IMR-90 (cell line): ENCODE results near the gene OR51G1. TPM values are rescaled to one million over a fixed set of nuclear protein-coding genes. Genes with fewer than 3 reads are reported as not detected.

ENCODE experiments used
- ATAC-seq: fragments of 200-7000 bp; cut with Tn5 transposase; 2 replicates; pipeline ENCODE4 v1.9.1; 2020; ENCODE audit warnings: low read depth, mild to moderate bottlenecking, moderate library complexity
- BruUV-seq: library from RNA; stranded (reverse); fragments of 400-500 nt; replicated peaks from 2 replicates; lab custom pipeline; 2021; lab: Mats Ljungman, UMichigan
- CTCF ChIA-PET: fragments of 300-600 bp; formaldehyde crosslinking; extraction: SDS; loops from one replicate; lab custom pipeline; 2021; ENCODE audit warnings: antibody characterized with exemption; lab: Yijun Ruan, JAX
- POLR2A ChIA-PET: fragments of 300-600 bp; sonication (Branson Sonifier 250); formaldehyde crosslinking; loops from one replicate; lab custom pipeline; 2022; ENCODE audit warnings: antibody characterized with exemption; ENCODE audit not compliant: unreplicated experiment; lab: Charles Lee
- DNase-seq: peaks from one replicate; pipeline ENCODE4 v3.0.0; 2013
- H2AFZ ChIP-seq: replicated peaks from 2 replicates; pipeline ENCODE3; 2013; ENCODE audit warnings: low read length, mild to moderate bottlenecking; ENCODE audit not compliant: poor library complexity
- H2AK5ac ChIP-seq: 2 replicates; pipeline ENCODE4 v1.6.1; 2013; ENCODE audit warnings: low read depth, low read length, inconsistent platforms
- H2AK9ac ChIP-seq: replicated peaks from 2 replicates; pipeline ENCODE3; 2013; ENCODE audit warnings: mild to moderate bottlenecking, low read depth, low read length, moderate library complexity; ENCODE audit not compliant: poor library complexity
- H2BK120ac ChIP-seq: 2 replicates; pipeline ENCODE4 v1.6.1; 2013; ENCODE audit warnings: low read depth, low read length, inconsistent platforms
- H2BK15ac ChIP-seq: 3 replicates; pipeline ENCODE4 v1.6.1; 2013; ENCODE audit warnings: low read depth, low read length, inconsistent platforms
- H2BK20ac ChIP-seq: 2 replicates; pipeline ENCODE4 v1.6.1; 2013; ENCODE audit warnings: low read depth, mild to moderate bottlenecking, inconsistent platforms, low read length, moderate library complexity
- H2BK5ac ChIP-seq: 2 replicates; pipeline ENCODE4 v1.6.1; 2013; ENCODE audit warnings: mild to moderate bottlenecking, low read depth, low read length, inconsistent platforms; ENCODE audit not compliant: poor library complexity, severe bottlenecking
- H3K14ac ChIP-seq: replicated peaks from 2 replicates; pipeline ENCODE4 v1.6.1; 2013; ENCODE audit warnings: low read depth, low read length, inconsistent platforms
- H3K18ac ChIP-seq: 2 replicates; pipeline ENCODE4 v1.6.1; 2013; ENCODE audit warnings: low read depth, low read length, control low read depth
- H3K23ac ChIP-seq: 2 replicates; pipeline ENCODE4 v1.6.1; 2013; ENCODE audit warnings: low read depth, low read length, inconsistent platforms
- H3K27ac ChIP-seq: 2 replicates; pipeline ENCODE4 v1.5.1; 2013; ENCODE audit warnings: mild to moderate bottlenecking, control low read depth, low read length; ENCODE audit not compliant: insufficient read depth
- H3K27me3 ChIP-seq: 2 replicates; pipeline ENCODE4 v1.6.1; 2013; ENCODE audit warnings: low read length; ENCODE audit not compliant: control insufficient read depth, insufficient read depth
- H3K36me3 ChIP-seq: 2 replicates; pipeline ENCODE4 v1.6.1; 2013; ENCODE audit warnings: low read length, mixed read lengths; ENCODE audit not compliant: control insufficient read depth, insufficient read depth
- H3K4ac ChIP-seq: 2 replicates; pipeline ENCODE4 v1.6.1; 2013; ENCODE audit warnings: low read depth, low read length, inconsistent platforms
- H3K4me1 ChIP-seq: 2 replicates; pipeline ENCODE4 v1.6.1; 2013; ENCODE audit warnings: low read length, mixed read lengths; ENCODE audit not compliant: control insufficient read depth, insufficient read depth
- H3K4me2 ChIP-seq: 2 replicates; pipeline ENCODE4 v1.6.1; 2013; ENCODE audit warnings: low read depth, mild to moderate bottlenecking, control low read depth, low read length, moderate library complexity
- H3K4me3 ChIP-seq: 2 replicates; pipeline ENCODE4 v1.5.1; 2013; ENCODE audit warnings: low read depth, mild to moderate bottlenecking, control low read depth, low read length, moderate library complexity; ENCODE audit not compliant: insufficient read depth
- H3K56ac ChIP-seq: 2 replicates; pipeline ENCODE4 v1.6.1; 2013; ENCODE audit warnings: low read length, inconsistent platforms; ENCODE audit not compliant: insufficient read depth; ENCODE audit errors: extremely low read depth
- H3K79me1 ChIP-seq, 2 experiments: 2 replicates each; pipeline ENCODE4 v1.6.1; 2013; ENCODE audit warnings: low read length in 2 of 2, inconsistent platforms in 1 of 2, low read depth in 1 of 2
- H3K9ac ChIP-seq: 2 replicates; pipeline ENCODE4 v1.6.1; 2013; ENCODE audit warnings: low read depth, low read length, control low read depth
- H3K9me1 ChIP-seq: 2 replicates; pipeline ENCODE4 v1.6.1; 2013; ENCODE audit warnings: low read length, inconsistent platforms; ENCODE audit not compliant: insufficient read depth
- H3K9me3 ChIP-seq: 2 replicates; pipeline ENCODE4 v1.6.1; 2013; ENCODE audit warnings: low read length; ENCODE audit not compliant: control insufficient read depth, insufficient read depth
- H4K20me1 ChIP-seq: 2 replicates; pipeline ENCODE4 v1.6.1; 2013; ENCODE audit warnings: low read length, inconsistent platforms; ENCODE audit not compliant: insufficient read depth
- H4K5ac ChIP-seq: 2 replicates; pipeline ENCODE4 v1.6.1; 2013; ENCODE audit warnings: mild to moderate bottlenecking, low read depth, low read length, control low read depth
- H4K8ac ChIP-seq, 2 experiments: 2 replicates each; pipeline ENCODE4 v1.6.1; 2013; ENCODE audit warnings: low read depth in 2 of 2, low read length in 2 of 2, control low read depth in 1 of 2, inconsistent platforms in 1 of 2
- H4K91ac ChIP-seq: 2 replicates; pipeline ENCODE4 v1.6.1; 2013; ENCODE audit warnings: low read depth, low read length, inconsistent platforms; ENCODE audit not compliant: insufficient read depth
- CEBPB ChIP-seq: IDR thresholded peaks from 2 replicates; pipeline ENCODE4 v1.6.1; 2012; ENCODE audit warnings: low read depth, low read length, improper control_type of control experiment
- CHD1 ChIP-seq: IDR thresholded peaks from 2 replicates; pipeline ENCODE4 v1.6.1; 2012; ENCODE audit warnings: low read depth, low read length, improper control_type of control experiment
- ELK1 ChIP-seq: fragments of 150-350 bp; IDR thresholded peaks from 2 replicates; pipeline ENCODE4 v1.6.1; 2016; ENCODE audit warnings: low read depth, mild to moderate bottlenecking, low read length, moderate library complexity, borderline replicate concordance
- MAFK ChIP-seq: IDR thresholded peaks from 2 replicates; pipeline ENCODE4 v1.6.1; 2012; ENCODE audit warnings: low read depth, low read length, improper control_type of control experiment
- MAZ ChIP-seq: IDR thresholded peaks from 2 replicates; pipeline ENCODE4 v1.6.1; 2012; ENCODE audit warnings: low read depth, mild to moderate bottlenecking, low read length, improper control_type of control experiment, moderate library complexity, borderline replicate concordance
- MXI1 ChIP-seq: IDR thresholded peaks from 2 replicates; pipeline ENCODE4 v1.6.1; 2012; ENCODE audit warnings: low read depth, mild to moderate bottlenecking, low read length, moderate library complexity, borderline replicate concordance
- NFE2L2 ChIP-seq: fragments of 150-350 bp; IDR thresholded peaks from 2 replicates; pipeline ENCODE4 v1.6.1; 2016; ENCODE audit warnings: low read depth, mild to moderate bottlenecking, low read length
- RCOR1 ChIP-seq: IDR thresholded peaks from 2 replicates; pipeline ENCODE4 v1.6.1; 2012; ENCODE audit warnings: mild to moderate bottlenecking, low read length, improper control_type of control experiment; ENCODE audit not compliant: insufficient replicate concordance
- RFX5 ChIP-seq: IDR thresholded peaks from 2 replicates; pipeline ENCODE4 v1.8.0; 2012; ENCODE audit warnings: low read depth, mild to moderate bottlenecking, low read length, moderate library complexity
- SMC3 ChIP-seq: fragments of 150-350 bp; IDR thresholded peaks from 2 replicates; pipeline ENCODE4 v1.6.1; 2016; ENCODE audit warnings: low read depth, mild to moderate bottlenecking, antibody characterized with exemption, low read length, moderate library complexity
- WGBS, 2 experiments: methylation state at CpG; one replicate each; pipeline versions ENCODE4 v1.1.5 to v1.1.7; 2013; ENCODE audit warnings: missing lambda C conversion rate in 2 of 2; ENCODE audit not compliant: insufficient read length in 1 of 2; ENCODE audit errors: extremely low coverage in 2 of 2; 5-methylcytosine and 5-hydroxymethylcytosine counted together
- dilution Hi-C: fragments of 300-500 bp; cut with HindIII; formaldehyde crosslinking; loops from one replicate; pipeline ENCODE4 v1.14.3; 2018; ENCODE audit warnings: low sequenced_read_pairs; ENCODE audit not compliant: unreplicated experiment
- in situ Hi-C: fragments of 300-500 bp; cut with MboI; formaldehyde crosslinking; loops from 3 replicates; pipeline ENCODE4 v1.14.3; 2019; ENCODE audit warnings: low sequenced_read_pairs, inconsistent platforms, mixed read lengths
- intact Hi-C: fragments of 100-400 bp; cut with micrococcal nuclease; formaldehyde crosslinking; loops from 2 replicates; pipeline ENCODE4 v1.10.0; 2022
- polyA plus RNA-seq, 3 experiments: library from polyadenylated mRNA; depleted of rRNA; stranded (reverse); fragments of >200 nt; gene quantifications; 2 replicates each; pipeline ENCODE4 v1.2.3, GENCODE V29; 2012; ENCODE audit warnings: low replicate concordance in 1 of 3
- total RNA-seq: library from RNA; depleted of rRNA; stranded (reverse); fragments of >200 nt; gene quantifications from 2 replicates; pipeline ENCODE4 v1.2.3, GENCODE V29; 2012
- TF ChIP-seq, protein P1 (sequence below): fragments of 150-350 bp; IDR thresholded peaks from 2 replicates; pipeline ENCODE4 v1.6.1; 2017; ENCODE audit warnings: mild to moderate bottlenecking, antibody characterized with exemption, low read length, low read depth
- TF ChIP-seq, protein P2 (sequence below): conservative IDR thresholded peaks from 2 replicates; pipeline ENCODE4 v1.5.1; 2012; ENCODE audit warnings: mild to moderate bottlenecking, low read depth, low read length, improper control_type of control experiment

Gene OR51G1
- total and polyA plus RNA-seq, 2 of the 4 experiments (the other 2 are of a cell fraction) = not detected

DNA sequence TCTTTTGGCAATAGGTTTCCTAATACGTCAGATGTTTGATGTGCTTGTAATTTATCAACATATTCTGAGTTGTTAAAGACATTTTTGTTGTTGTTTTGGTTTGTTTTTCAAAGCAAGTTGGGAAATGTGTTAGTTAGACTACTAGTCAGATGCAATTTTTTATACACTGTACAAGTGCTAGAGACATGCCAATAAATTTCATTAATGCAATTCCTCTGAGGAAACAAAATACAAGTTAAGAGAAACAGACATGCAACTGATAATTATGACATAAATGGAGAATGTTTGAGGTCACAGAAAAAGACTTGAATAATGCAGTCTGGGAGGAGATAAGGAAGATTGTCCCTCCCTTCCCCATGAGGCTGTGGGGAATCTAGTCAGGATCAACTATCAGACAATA is 36.5 kb downstream of the OR51G1 start:
- H2BK20ac ChIP-seq = no peak overlapping the region
- H2AK5ac ChIP-seq = no peak overlapping the region
- intact Hi-C loops (no loop called here), in situ Hi-C loops (no loop called here), dilution Hi-C loops (no loop called here)
- no peaks in the 10 kb centered on the region for H3K9me3 ChIP-seq
- no peak for TF ChIP-seq MXI1
- TF ChIP-seq MAZ = no peak
- TF ChIP-seq, protein P1, sequence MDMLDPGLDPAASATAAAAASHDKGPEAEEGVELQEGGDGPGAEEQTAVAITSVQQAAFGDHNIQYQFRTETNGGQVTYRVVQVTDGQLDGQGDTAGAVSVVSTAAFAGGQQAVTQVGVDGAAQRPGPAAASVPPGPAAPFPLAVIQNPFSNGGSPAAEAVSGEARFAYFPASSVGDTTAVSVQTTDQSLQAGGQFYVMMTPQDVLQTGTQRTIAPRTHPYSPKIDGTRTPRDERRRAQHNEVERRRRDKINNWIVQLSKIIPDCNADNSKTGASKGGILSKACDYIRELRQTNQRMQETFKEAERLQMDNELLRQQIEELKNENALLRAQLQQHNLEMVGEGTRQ = no peak
- no peak for TF ChIP-seq MAFK
- TF ChIP-seq CHD1 = no peak
- no peak for TF ChIP-seq SMC3
- TF ChIP-seq NFE2L2 = no peak
- no peak for TF ChIP-seq RFX5
- TF ChIP-seq CEBPB = no peak
- TF ChIP-seq, protein P2, sequence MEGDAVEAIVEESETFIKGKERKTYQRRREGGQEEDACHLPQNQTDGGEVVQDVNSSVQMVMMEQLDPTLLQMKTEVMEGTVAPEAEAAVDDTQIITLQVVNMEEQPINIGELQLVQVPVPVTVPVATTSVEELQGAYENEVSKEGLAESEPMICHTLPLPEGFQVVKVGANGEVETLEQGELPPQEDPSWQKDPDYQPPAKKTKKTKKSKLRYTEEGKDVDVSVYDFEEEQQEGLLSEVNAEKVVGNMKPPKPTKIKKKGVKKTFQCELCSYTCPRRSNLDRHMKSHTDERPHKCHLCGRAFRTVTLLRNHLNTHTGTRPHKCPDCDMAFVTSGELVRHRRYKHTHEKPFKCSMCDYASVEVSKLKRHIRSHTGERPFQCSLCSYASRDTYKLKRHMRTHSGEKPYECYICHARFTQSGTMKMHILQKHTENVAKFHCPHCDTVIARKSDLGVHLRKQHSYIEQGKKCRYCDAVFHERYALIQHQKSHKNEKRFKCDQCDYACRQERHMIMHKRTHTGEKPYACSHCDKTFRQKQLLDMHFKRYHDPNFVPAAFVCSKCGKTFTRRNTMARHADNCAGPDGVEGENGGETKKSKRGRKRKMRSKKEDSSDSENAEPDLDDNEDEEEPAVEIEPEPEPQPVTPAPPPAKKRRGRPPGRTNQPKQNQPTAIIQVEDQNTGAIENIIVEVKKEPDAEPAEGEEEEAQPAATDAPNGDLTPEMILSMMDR = no peak
- TF ChIP-seq RCOR1 = no peak
- no peak for TF ChIP-seq ELK1
- H3K79me1 ChIP-seq = no peaks in the 10 kb centered on the region
- H3K4me3 ChIP-seq = no peak overlapping the region
- no peaks in the 10 kb centered on the region; the same call in 1 of the 2 replicates for H3K4me1 ChIP-seq
- BruUV-seq = no TSS peak
- POLR2A ChIA-PET = no interaction called here
- no peak overlapping the region for H4K91ac ChIP-seq
- H4K5ac ChIP-seq = no peak overlapping the region
- H3K18ac ChIP-seq = no peak overlapping the region
- H3K27me3 ChIP-seq = no peaks in the 10 kb centered on the region
- no peaks in the 10 kb centered on the region for H3K9me1 ChIP-seq
- H4K20me1 ChIP-seq = no peaks in the 10 kb centered on the region
- no peak overlapping the region for H2BK5ac ChIP-seq
- no peak overlapping the region for H3K56ac ChIP-seq
- no peak overlapping the region for H2BK120ac ChIP-seq
- ATAC-seq = no peak
- no peak overlapping the region for H4K8ac ChIP-seq
- H2AFZ ChIP-seq = no peak overlapping the region
- H3K14ac ChIP-seq = no peak overlapping the region
- H3K4me2 ChIP-seq = no peak overlapping the region
- no peak overlapping the region for H3K27ac ChIP-seq
- no peak for DNase-seq
- no peak overlapping the region for H3K9ac ChIP-seq
- CTCF ChIA-PET = no interaction called here
- H2AK9ac ChIP-seq = no peak overlapping the region
- no peak overlapping the region for H3K4ac ChIP-seq
- H2BK15ac ChIP-seq = no peak overlapping the region
- H3K36me3 ChIP-seq = no peaks in the 10 kb centered on the region
- no CpG with 5 or more reads among the region's 1 CpG for WGBS, 2 experiments
- no peak overlapping the region for H3K23ac ChIP-seq
